WERI-Rb-1 (cell line): ENCODE results near the gene STAT5B.

ENCODE experiments used
- DNase-seq: peaks from one replicate; pipeline ENCODE4 v3.0.0-alpha.2; 2020
- H3K27ac ChIP-seq: fragments of 250-450 bp; sonication (Bioruptor Pico); 2 replicates; pipeline ENCODE4 v1.5.1; 2020; ENCODE audit warnings: mild to moderate bottlenecking, moderate library complexity
- H3K27me3 ChIP-seq: fragments of 250-450 bp; sonication (Bioruptor Pico); 2 replicates; pipeline ENCODE4 v1.5.1; 2021; ENCODE audit warnings: mild to moderate bottlenecking, low read depth, moderate library complexity; ENCODE audit not compliant: insufficient read depth, severe bottlenecking
- H3K36me3 ChIP-seq: fragments of 250-450 bp; sonication (Bioruptor Pico); 2 replicates; pipeline ENCODE4 v1.5.1; 2020; ENCODE audit warnings: mild to moderate bottlenecking, moderate library complexity
- H3K4me3 ChIP-seq: 2 replicates; pipeline ENCODE4 v1.5.1; 2011; ENCODE audit warnings: low read depth, mild to moderate bottlenecking, control low read depth, low read length
- H3K9me3 ChIP-seq: fragments of 250-450 bp; sonication (Bioruptor Pico); 2 replicates; pipeline ENCODE4 v1.5.1; 2021; ENCODE audit warnings: mild to moderate bottlenecking, moderate library complexity; ENCODE audit not compliant: severe bottlenecking
- TF ChIP-seq, protein P1 (sequence below): IDR thresholded peaks from 2 replicates; pipeline ENCODE4 v1.5.1; 2011; ENCODE audit warnings: low read depth, mild to moderate bottlenecking, control low read depth, inconsistent platforms, low read length

Gene STAT5B

DNA sequence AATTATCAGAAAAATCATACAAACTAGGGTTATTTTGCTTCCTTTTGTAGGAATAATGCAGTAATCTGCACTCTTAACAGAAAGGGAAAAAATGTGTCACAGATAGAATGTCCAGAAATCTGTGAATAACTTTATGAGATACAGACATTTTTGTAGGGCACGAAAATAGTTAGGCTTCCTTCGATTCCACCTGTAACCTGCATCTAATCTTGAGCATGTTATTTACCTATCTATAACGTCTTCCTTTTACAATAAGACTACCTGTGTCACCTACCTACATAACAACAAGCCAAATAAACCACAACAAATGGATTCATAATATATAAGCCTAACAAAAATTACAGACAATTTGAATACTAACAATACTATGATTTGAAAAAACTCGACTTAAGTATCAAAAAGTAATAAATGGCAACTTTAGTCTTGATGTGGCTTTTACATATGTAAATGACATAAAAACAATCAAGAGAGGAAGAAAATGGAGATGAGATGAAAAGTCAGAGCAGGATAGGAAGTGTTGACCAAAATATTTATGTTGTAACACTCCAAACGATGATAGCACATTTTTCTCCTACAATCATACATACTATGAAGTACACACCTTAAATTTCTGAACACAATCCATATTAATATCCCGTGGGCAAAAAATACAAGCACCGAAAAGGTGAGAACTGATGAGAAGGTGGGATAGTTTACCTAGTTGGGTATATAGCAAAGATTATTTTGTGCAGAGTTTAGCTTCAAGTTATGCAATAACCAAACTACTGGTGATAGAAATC is 2.5 kb downstream of the STAT5B start:
- Histone ChIP-seq H3K4me3 (no peak overlapping the region), H3K27ac (no peak overlapping the region)

DNA sequence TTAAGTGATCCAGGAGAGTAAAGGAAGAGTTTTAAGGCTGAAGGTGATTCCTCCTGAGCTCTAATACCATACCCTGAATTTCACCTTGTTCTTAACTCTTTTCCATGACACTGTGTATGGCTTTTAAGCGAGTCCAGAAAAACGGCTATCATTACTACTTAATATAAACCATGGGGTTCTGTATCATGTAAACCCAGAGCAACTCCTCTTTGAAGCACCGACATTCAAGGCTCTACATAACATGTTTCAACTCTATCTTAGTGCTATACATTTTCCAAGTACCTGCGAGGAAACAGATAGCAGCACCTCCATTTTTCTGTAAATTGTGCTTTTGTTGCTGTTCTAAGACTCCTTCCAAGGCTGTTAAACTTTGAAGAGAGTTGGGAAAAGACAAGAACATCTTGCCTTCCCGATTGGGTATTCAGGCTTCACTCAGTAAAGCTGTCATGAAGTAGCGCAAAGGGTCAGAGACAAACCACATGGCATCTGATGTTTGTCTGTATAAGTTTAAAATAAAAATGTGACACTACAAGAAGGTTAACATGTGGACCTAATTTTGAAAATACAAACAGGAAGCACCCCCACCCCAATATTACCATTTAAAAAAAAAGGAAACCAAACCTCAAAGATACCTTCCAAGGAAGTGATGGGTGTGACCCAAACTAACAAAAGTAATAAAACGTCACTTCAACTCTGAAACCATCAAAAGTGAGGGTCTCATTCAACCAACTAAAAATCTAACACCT is 3.9 kb downstream of the STAT5B start:
- H3K27ac ChIP-seq: no peak overlapping the region
- no peak overlapping the region for H3K4me3 ChIP-seq
- no peaks in the 10 kb centered on the region for H3K36me3 ChIP-seq
- no peak for DNase-seq
- no peaks in the 10 kb centered on the region for H3K27me3 ChIP-seq
- no peaks in the 10 kb centered on the region for H3K9me3 ChIP-seq
- TF ChIP-seq, protein P1, sequence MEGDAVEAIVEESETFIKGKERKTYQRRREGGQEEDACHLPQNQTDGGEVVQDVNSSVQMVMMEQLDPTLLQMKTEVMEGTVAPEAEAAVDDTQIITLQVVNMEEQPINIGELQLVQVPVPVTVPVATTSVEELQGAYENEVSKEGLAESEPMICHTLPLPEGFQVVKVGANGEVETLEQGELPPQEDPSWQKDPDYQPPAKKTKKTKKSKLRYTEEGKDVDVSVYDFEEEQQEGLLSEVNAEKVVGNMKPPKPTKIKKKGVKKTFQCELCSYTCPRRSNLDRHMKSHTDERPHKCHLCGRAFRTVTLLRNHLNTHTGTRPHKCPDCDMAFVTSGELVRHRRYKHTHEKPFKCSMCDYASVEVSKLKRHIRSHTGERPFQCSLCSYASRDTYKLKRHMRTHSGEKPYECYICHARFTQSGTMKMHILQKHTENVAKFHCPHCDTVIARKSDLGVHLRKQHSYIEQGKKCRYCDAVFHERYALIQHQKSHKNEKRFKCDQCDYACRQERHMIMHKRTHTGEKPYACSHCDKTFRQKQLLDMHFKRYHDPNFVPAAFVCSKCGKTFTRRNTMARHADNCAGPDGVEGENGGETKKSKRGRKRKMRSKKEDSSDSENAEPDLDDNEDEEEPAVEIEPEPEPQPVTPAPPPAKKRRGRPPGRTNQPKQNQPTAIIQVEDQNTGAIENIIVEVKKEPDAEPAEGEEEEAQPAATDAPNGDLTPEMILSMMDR: no peak

More for the DNA sequence above, 2.5 kb downstream of the STAT5B start:
- Histone ChIP-seq H3K27me3 (no peaks in the 10 kb centered on the region), H3K36me3 (no peaks in the 10 kb centered on the region), H3K9me3 (no peaks in the 10 kb centered on the region)
- TF ChIP-seq, protein P1: no peak
- no peak for DNase-seq

DNA sequence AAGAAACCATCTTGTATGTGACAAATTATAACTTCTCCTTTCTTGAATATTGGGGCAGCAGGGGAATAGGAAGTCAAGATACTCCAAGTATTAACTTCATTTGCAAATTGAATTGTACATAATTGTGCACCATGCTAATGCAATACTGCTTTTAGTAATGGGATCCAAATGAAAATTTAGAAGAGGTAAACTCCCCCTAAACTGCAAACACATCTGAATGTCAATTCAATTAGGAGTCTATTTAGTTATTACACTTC is 4.5 kb downstream of the STAT5B start:
- no peaks in the 10 kb centered on the region for H3K9me3 ChIP-seq
- TF ChIP-seq, protein P1: no peak
- H3K4me3 ChIP-seq: no peak overlapping the region
- no peak overlapping the region for H3K27ac ChIP-seq
- DNase-seq: no peak
- no peaks in the 10 kb centered on the region for H3K36me3 ChIP-seq
- H3K27me3 ChIP-seq: no peaks in the 10 kb centered on the region

DNA sequence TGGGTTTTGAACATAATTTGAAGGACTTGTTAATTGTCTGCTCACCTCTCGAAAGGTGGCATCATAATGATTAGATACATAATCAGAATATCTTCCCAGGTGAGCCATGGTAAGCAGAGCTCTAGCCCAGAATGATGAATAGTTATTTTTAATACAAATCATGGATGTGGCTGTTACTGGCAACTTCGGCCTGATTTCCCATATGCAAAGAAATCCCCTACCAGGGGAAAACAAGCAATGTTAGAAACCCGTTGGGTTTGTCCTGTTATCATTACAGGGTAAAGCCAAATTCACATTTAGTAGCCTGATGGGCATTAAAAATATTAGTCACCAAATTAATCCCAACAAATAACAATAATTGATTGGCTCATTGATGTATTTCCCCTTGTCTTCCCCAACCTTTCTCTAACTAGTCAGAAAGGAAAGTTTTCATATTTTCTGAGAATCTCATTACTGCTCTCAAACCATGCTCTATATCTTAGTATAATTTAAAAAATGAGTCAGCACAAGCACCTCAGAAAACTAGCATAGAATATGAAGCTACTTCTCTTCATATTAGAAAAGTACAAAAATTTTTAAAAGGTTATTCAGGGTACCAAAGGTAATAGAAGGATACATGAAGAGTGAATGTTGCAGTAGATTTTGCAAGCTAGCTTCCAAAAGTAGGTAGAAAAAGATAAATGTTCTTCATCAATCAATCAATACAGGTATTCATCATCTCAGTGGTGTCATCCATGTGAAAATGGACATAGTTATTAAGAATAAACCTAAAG is 5.0 kb downstream of the STAT5B start:
- Histone ChIP-seq H3K27me3 (no peaks in the 10 kb centered on the region), H3K27ac (no peak overlapping the region), H3K36me3 (no peaks in the 10 kb centered on the region), H3K9me3 (no peaks in the 10 kb centered on the region), H3K4me3 (no peak overlapping the region)
- no peak for DNase-seq
- TF ChIP-seq, protein P1: no peak

DNA sequence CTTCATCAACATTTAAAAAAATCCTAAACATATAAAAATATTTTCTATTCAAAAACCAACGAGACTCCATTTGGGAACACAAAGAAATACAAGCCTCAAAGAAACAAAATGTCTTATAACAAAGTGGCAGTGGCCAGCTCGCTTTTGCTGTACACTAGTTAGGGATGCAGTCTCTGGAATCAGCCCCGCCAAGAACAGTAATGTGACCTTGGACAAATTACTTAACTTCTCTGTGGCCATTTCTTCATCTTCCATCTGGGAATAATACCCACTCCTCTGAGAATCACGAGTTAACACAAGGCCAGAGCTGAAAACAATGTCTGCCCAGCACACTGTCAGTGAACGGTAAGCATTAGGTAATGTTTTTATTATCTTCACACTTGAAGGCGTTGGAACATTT is 5.6 kb downstream of the STAT5B start:
- no peaks in the 10 kb centered on the region for H3K27me3 ChIP-seq
- no peaks in the 10 kb centered on the region for H3K36me3 ChIP-seq
- H3K27ac ChIP-seq: no peak overlapping the region
- TF ChIP-seq, protein P1: no peak
- H3K4me3 ChIP-seq: no peak overlapping the region
- H3K9me3 ChIP-seq: no peaks in the 10 kb centered on the region
- no peak for DNase-seq
